ENCODE measurements around the gene RNF157. TPM values are rescaled to one million over a fixed set of nuclear protein-coding genes. Genes with fewer than 3 reads are reported as not detected.

RNF157 gene
- 28.0 TPM for total RNA-seq
- long read RNA-seq, partial matches to known transcripts: 28 of 32 reads
- long read RNA-seq, other reads (novel, unspliced or antisense): 4 of 32 reads

DNA sequence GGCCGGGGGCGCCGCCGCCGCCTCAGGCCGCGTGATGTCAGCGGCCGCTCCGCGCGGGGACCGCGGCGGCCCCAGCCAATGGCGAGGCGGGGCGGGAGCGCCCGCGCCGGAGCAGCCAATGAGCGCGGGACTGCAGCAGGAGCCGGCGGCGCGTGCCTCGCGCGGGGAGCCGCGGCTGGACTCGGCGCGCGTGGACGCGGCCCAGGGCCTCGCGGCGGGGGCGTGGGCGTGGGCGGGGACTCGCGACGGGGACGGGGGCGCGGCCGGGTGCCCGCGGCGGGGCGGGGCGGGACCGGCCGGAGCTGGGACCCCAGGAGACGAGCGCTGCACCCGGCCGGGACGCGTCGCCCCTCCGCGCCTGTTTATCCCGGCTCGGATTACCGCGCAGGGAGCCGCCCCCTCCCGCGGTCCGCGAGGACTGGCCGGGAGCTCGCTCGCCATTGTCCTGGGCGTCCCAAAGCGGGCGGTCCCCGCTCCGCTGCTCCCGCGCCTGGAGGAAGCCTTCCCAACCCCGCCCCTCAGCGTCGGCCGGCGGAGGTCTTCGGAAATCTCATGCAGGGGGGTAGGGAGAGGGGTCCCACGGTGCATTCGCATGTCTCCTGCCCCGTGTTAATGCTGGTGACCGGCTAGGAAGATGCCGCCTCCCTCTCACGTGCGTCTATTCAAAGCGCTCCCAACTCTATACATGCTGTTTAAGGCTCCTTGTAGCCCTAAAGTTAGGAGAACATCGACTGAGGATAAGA, at the start of gene RNF157:
RNF157 (minus strand) TSS at position 33 of the 743 bp plus-strand sequence. CDS start 253 bp downstream, outside the sequence.
- no peak for DNase-seq (ENCODE audit: low spot score)

GRCh38 chr17:76281573-76282371, 41.5 kb upstream of the RNF157 start:
- no peak for DNase-seq (ENCODE audit: low spot score)

DNA sequence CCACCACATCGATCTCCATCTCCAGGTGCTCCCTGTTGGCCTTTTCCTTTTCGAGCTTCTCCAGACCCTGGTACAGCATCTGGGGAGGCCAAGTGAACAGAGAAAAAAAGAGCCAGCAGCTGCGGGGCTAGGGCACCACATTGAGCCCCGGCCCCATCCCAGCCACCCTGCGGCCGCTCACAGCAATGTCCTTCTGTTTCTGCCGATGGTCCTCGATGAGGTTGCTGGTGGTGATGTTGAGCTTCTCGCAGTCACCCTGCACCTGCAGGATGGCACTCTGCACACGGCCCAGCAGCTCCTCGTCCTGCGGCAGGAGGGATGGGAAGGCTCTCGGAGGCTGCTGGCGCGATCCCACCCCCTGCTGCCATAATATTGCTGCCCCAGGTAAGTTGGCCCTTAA, 40.4 kb upstream of the RNF157 start:
- no peak for DNase-seq (ENCODE audit: low spot score)

DNA sequence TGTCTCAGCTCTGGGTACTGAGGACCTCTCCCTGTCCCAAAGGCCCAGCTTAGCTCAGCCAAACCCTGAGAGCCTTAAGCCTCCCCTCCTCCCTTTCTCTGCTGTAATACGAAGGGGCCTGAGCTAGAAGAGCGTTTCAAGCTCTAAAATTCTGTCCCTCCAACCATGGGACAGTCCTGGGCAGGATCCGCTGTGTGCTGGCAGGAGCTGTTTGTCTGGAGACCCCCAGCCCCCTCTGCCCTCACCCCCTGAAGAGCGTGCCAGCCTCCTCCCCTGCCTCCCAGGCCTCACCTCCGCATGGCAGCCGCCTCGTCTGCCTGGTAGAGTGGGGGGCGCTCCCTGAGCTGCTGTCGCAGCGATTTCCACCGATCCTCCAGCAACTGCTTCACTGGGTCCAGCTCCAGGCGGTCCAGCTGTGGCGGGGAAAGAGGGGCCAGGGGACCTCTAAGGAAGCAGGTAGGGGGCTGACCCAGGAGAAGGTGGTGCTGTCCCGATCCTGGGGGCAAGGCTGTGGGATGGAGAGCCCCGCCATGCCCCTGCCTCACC, 39.5 kb upstream of the RNF157 start:
- no peak for DNase-seq (ENCODE audit: low spot score)

- peak; percentile 95 for DNase-seq (ENCODE audit: low spot score)
Measured at GRCh38 chr17:76278952-76279741, 38.9 kb upstream of the RNF157 start.

GRCh38 chr17:76278268-76278908, 38.1 kb upstream of the RNF157 start:
- DNase-seq (ENCODE audit: low spot score): no peak

GRCh38 chr17:76277300-76278267, 37.3 kb upstream of the RNF157 start:
- DNase-seq (ENCODE audit: low spot score): no peak

DNA sequence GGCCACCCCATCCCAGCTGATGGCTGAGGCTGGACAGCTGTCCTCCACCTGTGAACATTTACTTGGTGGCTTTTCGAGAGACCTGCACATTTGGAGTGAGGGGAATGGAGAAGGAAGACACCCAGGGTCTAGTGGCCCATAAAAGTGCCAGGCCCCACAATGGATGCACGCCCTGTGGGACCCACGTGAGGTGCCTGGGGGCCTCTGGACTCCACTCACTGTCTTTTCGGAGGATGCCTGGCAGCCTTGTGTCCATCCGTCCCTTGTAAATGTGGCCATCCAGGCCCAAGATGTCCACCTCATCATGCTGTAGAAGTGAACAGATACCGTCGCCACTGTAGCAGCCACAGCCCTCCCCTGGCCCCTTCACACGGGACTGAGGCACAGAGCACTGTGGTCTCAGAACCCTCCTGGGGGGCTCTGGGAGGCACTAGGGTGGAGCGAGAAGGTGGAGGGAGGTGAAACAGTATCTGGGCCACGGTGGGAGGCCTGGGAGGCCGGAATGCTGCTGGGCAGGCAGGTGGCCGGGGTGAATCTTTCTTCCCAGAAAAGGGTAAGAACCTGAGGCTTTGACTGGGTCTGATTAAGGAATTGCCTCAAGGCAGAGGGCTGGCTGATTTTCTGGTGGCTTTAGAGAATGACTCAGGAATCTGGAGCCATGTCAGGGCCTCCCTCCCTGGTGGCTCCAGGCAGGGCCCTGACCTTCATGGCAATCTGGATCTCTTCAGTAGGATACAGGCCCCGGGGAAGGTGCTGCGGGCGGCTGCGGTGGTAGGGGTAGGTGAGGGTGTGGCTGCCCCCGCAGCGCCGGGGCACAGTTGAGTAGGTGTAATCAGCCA, 36.4 kb upstream of the RNF157 start:
- no peak for DNase-seq (ENCODE audit: low spot score)

- no peak for DNase-seq (ENCODE audit: low spot score)
Measured at GRCh38 chr17:76276069-76276431, 35.8 kb upstream of the RNF157 start.

DNA sequence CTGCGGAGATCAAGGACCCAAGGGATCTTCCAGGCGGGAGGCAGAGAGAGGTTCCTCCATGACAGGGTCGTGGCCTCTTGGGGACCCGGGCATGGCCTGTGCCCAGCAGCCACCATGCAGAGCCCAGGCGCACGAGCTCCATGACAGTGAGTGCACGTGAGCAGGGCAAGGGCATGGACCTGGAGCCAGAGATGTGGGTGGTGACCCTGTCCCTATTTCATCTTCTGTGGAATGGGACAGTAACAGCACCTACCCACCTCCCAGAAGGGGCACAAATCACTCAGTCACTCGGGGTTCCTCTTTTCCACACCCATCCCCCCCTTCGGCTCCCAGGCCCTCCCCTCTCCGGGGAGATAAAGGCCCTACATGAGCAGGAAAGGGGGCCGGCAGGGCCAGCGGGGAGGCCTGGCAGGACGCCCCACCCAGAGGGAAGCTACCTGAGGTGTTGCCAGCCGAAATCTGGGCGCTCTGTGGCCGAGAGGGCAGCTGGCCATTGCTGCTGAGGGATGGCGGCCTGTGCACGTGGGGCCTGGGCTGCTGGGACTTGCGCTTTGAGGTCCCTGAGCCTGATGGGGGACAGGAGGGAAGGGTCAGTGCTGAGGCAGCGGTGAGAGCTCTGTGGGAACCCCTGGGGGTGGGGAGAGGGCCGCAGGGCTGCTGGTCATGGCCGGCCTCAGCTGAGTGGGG, 35.2 kb upstream of the RNF157 start:
- no peak for DNase-seq (ENCODE audit: low spot score)

DNA sequence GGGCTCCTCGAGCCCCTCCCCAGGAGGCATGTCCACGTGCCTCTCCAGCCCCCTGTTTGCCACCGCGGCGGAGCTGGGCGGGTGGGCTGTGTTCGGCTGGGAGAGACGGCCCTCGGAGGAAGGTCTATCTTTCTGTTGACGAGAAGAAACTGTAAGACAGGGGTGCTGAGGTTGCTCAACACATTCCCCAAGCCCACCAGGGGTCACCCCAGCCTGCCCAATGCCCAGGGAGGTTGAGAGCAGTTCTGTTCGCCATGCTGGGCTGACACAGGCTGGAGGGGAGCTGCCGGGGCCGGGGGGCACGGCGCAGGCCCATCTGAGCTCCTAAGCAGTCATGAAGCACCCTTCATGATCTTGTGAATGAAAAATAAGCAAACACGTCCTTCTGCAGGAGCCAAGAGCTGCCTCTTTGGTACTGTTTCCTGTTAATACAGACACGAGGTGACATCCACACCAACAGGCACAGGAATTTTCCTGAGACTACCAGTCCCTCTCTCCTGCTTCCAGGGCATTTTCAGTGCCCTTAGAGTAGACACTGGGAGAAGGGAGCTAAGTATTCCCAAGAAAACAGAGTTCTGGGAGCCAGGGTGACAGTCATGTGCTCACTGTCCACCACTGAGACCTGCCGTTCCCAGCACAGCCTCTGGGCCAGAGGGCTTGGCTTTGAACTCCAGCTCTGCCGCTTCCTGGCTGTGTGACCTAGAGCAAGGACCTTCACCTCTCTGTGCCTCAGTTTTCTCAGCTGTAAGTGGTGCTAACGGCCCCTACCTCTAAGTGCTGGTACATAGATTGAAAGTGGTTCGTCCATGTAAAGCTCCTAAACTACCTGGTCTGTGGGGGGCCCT, 34.0 kb upstream of the RNF157 start:
- no peak for DNase-seq (ENCODE audit: low spot score)

DNA sequence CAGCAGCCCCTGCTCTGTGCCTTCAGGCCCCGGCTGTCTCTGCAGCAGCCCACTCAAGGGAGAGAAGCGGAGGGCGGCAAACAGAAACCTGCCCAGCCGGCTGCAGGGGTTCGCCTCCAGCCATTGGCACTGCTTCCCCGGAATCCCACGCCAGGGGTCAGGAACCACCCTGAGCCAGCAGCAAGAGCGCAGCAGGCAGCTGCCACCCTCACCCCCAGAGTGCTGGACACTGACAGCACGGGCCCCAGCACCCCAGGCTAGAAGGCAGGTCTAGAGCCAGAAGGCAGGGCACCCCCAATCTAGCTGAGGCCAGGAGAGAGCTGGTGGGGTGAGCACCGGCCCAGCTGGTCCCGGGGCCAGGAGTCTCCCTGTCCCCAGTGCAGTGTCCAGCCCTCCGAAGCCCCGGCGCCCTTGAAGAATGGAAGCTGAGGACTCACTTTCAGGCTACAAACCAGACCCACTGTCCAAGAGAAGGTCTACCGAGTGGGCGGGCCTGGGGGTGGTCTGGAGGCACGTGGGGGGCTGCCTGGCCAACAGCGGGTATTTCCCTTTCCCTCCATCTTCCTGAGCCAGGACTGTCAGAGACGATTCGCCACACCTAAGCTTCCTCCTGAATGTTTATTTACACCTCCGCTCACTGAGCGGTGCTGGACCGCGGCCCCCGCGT, 33.3 kb upstream of the RNF157 start:
- no peak for DNase-seq (ENCODE audit: low spot score)

- no peak for DNase-seq (ENCODE audit: low spot score)
Measured at GRCh38 chr17:76272541-76273444, 32.5 kb upstream of the RNF157 start.

- DNase-seq (ENCODE audit: low spot score): no peak
Measured at GRCh38 chr17:76271669-76272540, 31.6 kb upstream of the RNF157 start.
